ENCODE data around the gene JMY. TPM values are rescaled to one million over a fixed set of nuclear protein-coding genes. Genes with fewer than 3 reads are reported as not detected.

Gene JMY
- total RNA-seq, 2 donors from 2014 or later: 10.6 to 13.6 TPM

- Histone ChIP-seq H3K4me3 (no peak overlapping the region), H3K27me3 (no peaks in the 10 kb centered on the region), H3K4me1 (no peaks in the 10 kb centered on the region), H3K9me3 (no peaks in the 10 kb centered on the region), H3K36me3 (peaks cover 47% of the 10 kb centered on the region), H3K27ac (no peak overlapping the region)
- no peak for DNase-seq (ENCODE audit: low spot score)
- no peak for TF ChIP-seq CTCF (IDR thresholded peaks at IDR 0.05)
These were observed 66.5 kb downstream of the JMY start for GRCh38 chr5:79302454-79302853.

GRCh38 chr5:79305706-79306105 is 69.8 kb downstream of the JMY start:
- Histone ChIP-seq H3K9me3 (no peaks in the 10 kb centered on the region), H3K4me1 (no peaks in the 10 kb centered on the region), H3K4me3 (no peak overlapping the region), H3K27ac (no peak overlapping the region), H3K27me3 (no peaks in the 10 kb centered on the region), H3K36me3 (peaks cover 38% of the 10 kb centered on the region)
- no peak for TF ChIP-seq CTCF (IDR thresholded peaks at IDR 0.05)
- no peak for DNase-seq (ENCODE audit: low spot score)

- DNase-seq (ENCODE audit: low spot score): no peak
- Histone ChIP-seq H3K9me3 (no peaks in the 10 kb centered on the region), H3K36me3 (peaks cover 38% of the 10 kb centered on the region)
These were observed 83.1 kb downstream of the JMY start for GRCh38 chr5:79318935-79319614.

GRCh38 chr5:79329453-79329852 is 93.5 kb downstream of the JMY start:
- DNase-seq (ENCODE audit: low spot score): no peak
- Histone ChIP-seq H3K27me3 (no peaks in the 10 kb centered on the region), H3K4me1 (no peaks in the 10 kb centered on the region), H3K27ac (no peak overlapping the region), H3K9me3 (no peaks in the 10 kb centered on the region), H3K4me3 (no peak overlapping the region), H3K36me3 (no peaks in the 10 kb centered on the region)
- no peak for TF ChIP-seq CTCF (IDR thresholded peaks at IDR 0.05)

More at GRCh38 chr5:79318935-79319614, 83.1 kb downstream of the JMY start:
- Histone ChIP-seq H3K4me3 (no peak overlapping the region), H3K4me1 (no peaks in the 10 kb centered on the region), H3K27ac (no peak overlapping the region), H3K27me3 (no peaks in the 10 kb centered on the region)
- no peak for TF ChIP-seq CTCF (IDR thresholded peaks at IDR 0.05)

GRCh38 chr5:79330071-79330470 is 94.1 kb downstream of the JMY start:
- Histone ChIP-seq H3K9me3 (no peaks in the 10 kb centered on the region), H3K4me3 (no peak overlapping the region), H3K27me3 (no peaks in the 10 kb centered on the region), H3K27ac (no peak overlapping the region), H3K4me1 (no peaks in the 10 kb centered on the region), H3K36me3 (no peaks in the 10 kb centered on the region)
- TF ChIP-seq CTCF (IDR thresholded peaks at IDR 0.05): no peak
- no peak for DNase-seq (ENCODE audit: low spot score)
